HepG2 (cell line): Measurements from ENCODE around the gene MBNL3. TPM values are rescaled to one million over a fixed set of nuclear protein-coding genes. Genes with fewer than 3 reads are reported as not detected.

Experiments
- ATM ChIP-seq: fragments of 450-650 bp; IDR thresholded peaks from 2 replicates; pipeline ENCODE4 v1.7.1; 2017; ENCODE audit warnings: mild to moderate bottlenecking, borderline replicate concordance
- CBX2 ChIP-seq, 2 experiments: fragments of 200-600 bp in 1 of 2; sonication (generic); formaldehyde crosslinking in 1 of 2; IDR thresholded peaks; 2 replicates each; pipeline versions ENCODE4 v1.7.0 to v1.8.1; 2018 to 2022; ENCODE audit warnings: low read depth in 2 of 2, low read length in 1 of 2, mild to moderate bottlenecking in 1 of 2, missing genetic modification reagents in 1 of 2
- DRAP1 ChIP-seq: IDR thresholded peaks from 2 replicates; pipeline ENCODE4 v1.6.1; 2016; ENCODE audit warnings: missing genetic modification reagents, missing compliant biosample characterization
- FOXA1 ChIP-seq, 2 experiments: fragments of 450-650 bp in 1 of 2; sonication (generic) in 1 of 2; formaldehyde crosslinking in 1 of 2; IDR thresholded peaks; 2 replicates each; pipeline versions ENCODE4 v1.4.0 to v1.6.1; 2016 to 2020; ENCODE audit warnings: missing genetic modification reagents in 1 of 2
- GFI1 ChIP-seq: sonication (generic); formaldehyde crosslinking; IDR thresholded peaks from 2 replicates; pipeline ENCODE4 v1.5.0; 2020; ENCODE audit warnings: missing genetic modification reagents, mild to moderate bottlenecking, borderline replicate concordance
- HIC2 ChIP-seq: sonication (generic); formaldehyde crosslinking; IDR thresholded peaks from 2 replicates; pipeline ENCODE4 v1.9.0; 2022; ENCODE audit warnings: low read depth, missing genetic modification reagents
- MIER3 ChIP-seq: IDR thresholded peaks from 2 replicates; pipeline ENCODE4 v1.6.1; 2016; ENCODE audit warnings: missing compliant biosample characterization, borderline replicate concordance
- MXD1 ChIP-seq: sonication (generic); formaldehyde crosslinking; IDR thresholded peaks from 2 replicates; pipeline ENCODE4 v1.4.0; 2020; ENCODE audit warnings: mild to moderate bottlenecking, missing genetic modification reagents
- PHB2 ChIP-seq: fragments of 450-650 bp; IDR thresholded peaks from 2 replicates; pipeline ENCODE4 v1.6.1; 2018; ENCODE audit not compliant: partially characterized antibody
- RCOR2 ChIP-seq: IDR thresholded peaks from 2 replicates; pipeline ENCODE4 v1.6.1; 2016; ENCODE audit warnings: missing biosample characterization, missing genetic modification reagents
- RXRB ChIP-seq: IDR thresholded peaks from 2 replicates; pipeline ENCODE4 v1.6.1; 2016; ENCODE audit warnings: borderline replicate concordance, missing genetic modification reagents, missing compliant biosample characterization
- SIN3B ChIP-seq: fragments of 150-350 bp; IDR thresholded peaks from 2 replicates; pipeline ENCODE4 v1.6.1; 2014; ENCODE audit warnings: low read length
- SIX1 ChIP-seq: sonication (generic); formaldehyde crosslinking; IDR thresholded peaks from 2 replicates; pipeline ENCODE4 v1.4.0; 2020; ENCODE audit warnings: missing genetic modification reagents, borderline replicate concordance
- TRIM22 ChIP-seq: fragments of 450-650 bp; IDR thresholded peaks from 2 replicates; pipeline ENCODE4 v1.6.1; 2017
- ZBTB25 ChIP-seq: IDR thresholded peaks from 2 replicates; pipeline ENCODE4 v1.6.1; 2018; ENCODE audit warnings: missing genetic modification reagents
- ZBTB7A ChIP-seq: sonication (generic); formaldehyde crosslinking; IDR thresholded peaks from 2 replicates; pipeline ENCODE4 v1.8.0; 2022; ENCODE audit warnings: mild to moderate bottlenecking, missing genetic modification reagents
- ZNF281 ChIP-seq: sonication (generic); formaldehyde crosslinking; IDR thresholded peaks from 2 replicates; pipeline ENCODE4 v1.4.0; 2020; ENCODE audit warnings: missing genetic modification reagents, borderline replicate concordance
- ZNF33A ChIP-seq: sonication (generic); formaldehyde crosslinking; IDR thresholded peaks from 2 replicates; pipeline ENCODE4 v1.5.1; 2020; ENCODE audit warnings: missing genetic modification reagents, mild to moderate bottlenecking, moderate library complexity, borderline replicate concordance
- ZNF607 ChIP-seq: sonication (generic); formaldehyde crosslinking; IDR thresholded peaks from 2 replicates; pipeline ENCODE4 v1.5.1; 2020; ENCODE audit warnings: missing genetic modification reagents, mild to moderate bottlenecking, borderline replicate concordance
- ZNF740 ChIP-seq: sonication (generic); formaldehyde crosslinking; IDR thresholded peaks from 2 replicates; pipeline ENCODE4 v1.4.0; 2020; ENCODE audit warnings: missing genetic modification reagents
- ZNF775 ChIP-seq: sonication (generic); formaldehyde crosslinking; IDR thresholded peaks from 2 replicates; pipeline ENCODE4 v1.4.0; 2020; ENCODE audit warnings: missing genetic modification reagents, mild to moderate bottlenecking, moderate library complexity, borderline replicate concordance
- polyA plus RNA-seq, 8 experiments: library from polyadenylated mRNA; depleted of rRNA in 3 of 8; stranded (reverse) in 7 of 8; unstranded in 1 of 8; fragments of >200 nt; fragmentation: Illumina TruSeq in 4 of 8; extraction: Trizol in 4 of 8; gene quantifications; 2 replicates each; pipeline versions ENCODE4 v1.2.1 to v1.2.3, GENCODE V29; 2011 to 2016; ENCODE audit warnings: low read depth in 4 of 8, missing spikeins in 1 of 8, mixed read lengths in 1 of 8; ENCODE audit not compliant: insufficient read depth in 1 of 8
- total RNA-seq, 5 experiments: library from RNA; depleted of rRNA; stranded (reverse); fragments of >200 nt; fragmentation: Illumina TruSeq; extraction: Trizol; gene quantifications; 2 replicates each; pipeline ENCODE4 v1.2.3, GENCODE V29; 2016; ENCODE audit warnings: low read depth in 1 of 5

Gene MBNL3
- total and polyA plus RNA-seq, 2 of the 13 experiments (the other 11 are each of a cell fraction or from before 2014, with no cell fraction given) = 155 to 257 TPM

- 0 out of 2 replicates have a peak, but pooled peaks have one; percentile 19 for TF ChIP-seq DRAP1 (CRISPR knock-in tag)
- no peak for TF ChIP-seq ZNF775 (CRISPR knock-in tag)
- no peak for TF ChIP-seq SIN3B
- no peak for TF ChIP-seq ZBTB7A
- TF ChIP-seq SIX1 (CRISPR knock-in tag) = no peak
- no peak for TF ChIP-seq ZNF33A (CRISPR knock-in tag)
- TF ChIP-seq FOXA1 (IDR thresholded peaks at IDR 0.05) = no peak
- TF ChIP-seq FOXA1 (CRISPR knock-in tag; IDR thresholded peaks at IDR 0.05) = peak; percentile 71
- no peak for TF ChIP-seq TRIM22
- TF ChIP-seq ZNF607 = no peak
- 0 out of 2 replicates have a peak, but pooled peaks have one; percentile 28 for TF ChIP-seq RCOR2 (CRISPR knock-in tag)
- TF ChIP-seq ATM = no peak
- TF ChIP-seq ZNF740 (CRISPR knock-in tag) = no peak
- no peak for TF ChIP-seq ZBTB25
- TF ChIP-seq MIER3 (CRISPR knock-in tag) = no peak
- no peak for TF ChIP-seq PHB2
- TF ChIP-seq CBX2 (IDR thresholded peaks at IDR 0.05; ENCODE audit: low read depth, low read length) = no peak
- no peak for TF ChIP-seq CBX2 (CRISPR knock-in tag; IDR thresholded peaks at IDR 0.05; ENCODE audit: low read depth)
- no peak for TF ChIP-seq MXD1 (CRISPR knock-in tag)
- TF ChIP-seq ZNF281 (CRISPR knock-in tag) = peak; percentile 91
- TF ChIP-seq HIC2 (CRISPR knock-in tag) = peak; percentile 73
- peak; percentile 74 for TF ChIP-seq GFI1
- TF ChIP-seq RXRB (CRISPR knock-in tag) = peak; percentile 40; the same call in 1 of the 2 replicates
Measured at GRCh38 chrX:132480581-132481203, 8.1 kb downstream of the MBNL3 start (continued).
